ENCODE data around the gene RNU11. TPM values are rescaled to one million over a fixed set of nuclear protein-coding genes. Genes with fewer than 3 reads are reported as not detected.

RNU11 gene
- polyA plus RNA-seq, 2 of the 4 experiments (the other 2 are of a cell fraction) = not detected

- ChIA-PET POLR2A (interaction anchor here (3.3 kb wide), 1 partner anchor 22 kb away, joined by 28 read pairs; no protein-coding TSS in a partner anchor), CTCF (interaction anchor here (0.6 to 5.6 kb wide), 9 partner anchors 10 to 245 kb away, joined by 3 to 48 read pairs (median 9); no protein-coding TSS in a partner anchor)
- no peak for FAIRE-seq
- 88% methylated on average over 5 of the region's 5 CpGs for WGBS (ENCODE audit: missing lambda C conversion rate)
- Histone ChIP-seq H3K4me3 (no peak overlapping the region), H3K4me1 (peaks cover 16% of the 10 kb centered on the region), H3K27ac (no peak overlapping the region), H3K4me2 (no peak overlapping the region), H3K9me3 (no peaks in the 10 kb centered on the region)
- no peak for DNase-seq (ENCODE audit: low read depth in 1 of 2, low spot score in 1 of 2)
- TF ChIP-seq EHMT2 (IDR thresholded peaks at IDR 0.05; ENCODE audit: low read depth) = no peak
- TF ChIP-seq MYC (IDR thresholded peaks at IDR 0.05; ENCODE audit: borderline replicate concordance, low read length) = no peak
- no peak for ATAC-seq
These were observed 44.0 kb upstream of the RNU11 start for GRCh38 chr1:28604411-28604810.

GRCh38 chr1:28604962-28605361 is 43.4 kb upstream of the RNU11 start:
- TF ChIP-seq JUNB (IDR thresholded peaks at IDR 0.05) (no peak), CTCF (IDR thresholded peaks at IDR 0.05) (no peak), ZFP36 (IDR thresholded peaks at IDR 0.05; ENCODE audit: borderline replicate concordance, partially characterized antibody) (no peak), PBX3 (IDR thresholded peaks at IDR 0.05) (no peak), HEYL (CRISPR knock-in tag; IDR thresholded peaks at IDR 0.05) (no peak), NPAS2 (CRISPR knock-in tag; IDR thresholded peaks at IDR 0.05; ENCODE audit: borderline replicate concordance) (no peak), HOXA7 (CRISPR knock-in tag; IDR thresholded peaks at IDR 0.05) (no peak), CEBPB (IDR thresholded peaks at IDR 0.05) (no peak), KDM1A (IDR thresholded peaks at IDR 0.05; ENCODE audit: low read depth) (no peak), MAX (IDR thresholded peaks at IDR 0.05) (no peak), EHMT2 (IDR thresholded peaks at IDR 0.05; ENCODE audit: low read depth) (no peak), JUN (IDR thresholded peaks at IDR 0.05) (no peak), HMGXB4 (CRISPR knock-in tag; IDR thresholded peaks at IDR 0.05; ENCODE audit: borderline replicate concordance) (no peak), ESRRA (IDR thresholded peaks at IDR 0.05; ENCODE audit: borderline replicate concordance, low read length) (no peak)
- Histone ChIP-seq H3K27ac (no peak overlapping the region), H3K4me1 (peaks cover 16% of the 10 kb centered on the region), H3K9me3 (no peaks in the 10 kb centered on the region), H3K4me3 (no peak overlapping the region), H3K4me2 (no peak overlapping the region)
- FAIRE-seq = no peak
- POLR2A ChIA-PET = no interaction called here
- 93% methylated on average over 6 of the region's 6 CpGs for whole genome bisulfite sequencing (ENCODE audit: missing lambda C conversion rate)
- DNase-seq (ENCODE audit: low read depth in 1 of 2, low spot score in 1 of 2) = no peak
- CTCF ChIA-PET = interaction anchor here (0.6 to 5.6 kb wide), 6 partner anchors 10 to 245 kb away, joined by 3 to 48 read pairs (median 12); no protein-coding TSS in a partner anchor
- no peak for ATAC-seq

- TF ChIP-seq PBX3 (IDR thresholded peaks at IDR 0.05) (no peak), E2F6 (IDR thresholded peaks at IDR 0.05; ENCODE audit: borderline replicate concordance, low read depth) (no peak), USF2 (IDR thresholded peaks at IDR 0.05) (no peak), NPAS2 (CRISPR knock-in tag; IDR thresholded peaks at IDR 0.05; ENCODE audit: borderline replicate concordance) (no peak), KDM1A (IDR thresholded peaks at IDR 0.05; ENCODE audit: low read depth) (no peak), ATOH8 (CRISPR knock-in tag; IDR thresholded peaks at IDR 0.05; ENCODE audit: low read depth) (no peak), FOSL2 (IDR thresholded peaks at IDR 0.05) (no peak), FOSL2 (CRISPR knock-in tag; IDR thresholded peaks at IDR 0.05) (no peak), FOXS1 (CRISPR knock-in tag; IDR thresholded peaks at IDR 0.05) (no peak), CBX2 (IDR thresholded peaks at IDR 0.05; ENCODE audit: borderline replicate concordance, low read depth) (no peak), CEBPB (IDR thresholded peaks at IDR 0.05) (no peak), HOXB13 (CRISPR knock-in tag; IDR thresholded peaks at IDR 0.05; ENCODE audit: low read depth) (no peak), TFCP2L1 (CRISPR knock-in tag; IDR thresholded peaks at IDR 0.05) (no peak)
These were observed 41.6 kb upstream of the RNU11 start for GRCh38 chr1:28606771-28607170.

More at GRCh38 chr1:28606771-28607170, 41.6 kb upstream of the RNU11 start:
- whole genome bisulfite sequencing (ENCODE audit: missing lambda C conversion rate) = 85% methylated on average over 2 of the region's 2 CpGs
- Histone ChIP-seq H3K4me1 (peaks cover 9% of the 10 kb centered on the region), H3K4me3 (no peak overlapping the region), H3K4me2 (no peak overlapping the region), H3K9me3 (no peaks in the 10 kb centered on the region), H3K27ac (no peak overlapping the region)
- FAIRE-seq = no peak
- ATAC-seq = no peak
- DNase-seq (ENCODE audit: low read depth in 1 of 2, low spot score in 1 of 2) = no peak
- ChIA-PET CTCF (interaction anchor here (2.8 kb wide), 1 partner anchor 247 kb away, joined by 9 read pairs; no protein-coding TSS in a partner anchor), POLR2A (no interaction called here)

All from A549 (cell line).